Testis (tissue), 2 donors: ENCODE measurements around the gene PCBD2.

Source experiments
- CTCF ChIP-seq, 3 experiments: fragments of 450-650 bp in 2 of 3; fragments of 200-600 bp in 1 of 3; sonication (generic) in 1 of 3; IDR thresholded peaks; one replicate each; pipeline ENCODE4 v1.5.1; 2016 to 2019; ENCODE audit warnings: antibody characterized with exemption in 3 of 3, mild to moderate bottlenecking in 2 of 3, moderate library complexity in 1 of 3
- POLR2A ChIP-seq: fragments of 450-650 bp; IDR thresholded peaks from one replicate; pipeline ENCODE4 v1.6.1; 2017; ENCODE audit warnings: antibody characterized with exemption, mild to moderate bottlenecking, moderate library complexity

- TF ChIP-seq CTCF (IDR thresholded peaks at IDR 0.05), result no peak
- TF ChIP-seq POLR2A, result no peak
Observed at GRCh38 chr5:134945041-134945440, 40.1 kb downstream of the PCBD2 start.
